ENCODE measurements around the gene FAU.
"Not testable (repeated sequence)": the region's sequence is repeated elsewhere in the genome, so short reads cannot be mapped to it uniquely, and the experiment has no call there.

Gene FAU

GRCh38 chr11:65126624-65127274 lies 4.8 kb upstream of the FAU start:
- Histone ChIP-seq H3K4me3 (no peak overlapping the region), H3K27ac (no peak overlapping the region)
- no peak for DNase-seq (ENCODE audit: low spot score)
- TF ChIP-seq CTCF (IDR thresholded peaks at IDR 0.05) = no peak

- H3K4me3 ChIP-seq = no peak overlapping the region
- no peak for TF ChIP-seq CTCF (IDR thresholded peaks at IDR 0.05)
- no peak overlapping the region for H3K27ac ChIP-seq
- DNase-seq (ENCODE audit: low spot score) = peak; percentile 58
These were observed 3.5 kb upstream of the FAU start for GRCh38 chr11:65125197-65126056.

GRCh38 chr11:65124480-65125196 lies 2.7 kb upstream of the FAU start:
- peak; percentile 56 for DNase-seq (ENCODE audit: low spot score)
- no peak overlapping the region for H3K27ac ChIP-seq
- no peak for TF ChIP-seq CTCF (IDR thresholded peaks at IDR 0.05)
- no peak overlapping the region for H3K4me3 ChIP-seq

- H3K27ac ChIP-seq = peak overlapping the region; percentile 92 to 97
- TF ChIP-seq CTCF (IDR thresholded peaks at IDR 0.05) = no peak
- peak overlapping the region; percentile 77 for H3K4me3 ChIP-seq
- DNase-seq (ENCODE audit: low spot score) = no peak
These were observed 478 bp downstream of the FAU start for GRCh38 chr11:65121447-65121864.

GRCh38 chr11:65120831-65121230 lies 1.1 kb downstream of the FAU start:
- no peak for TF ChIP-seq CTCF (IDR thresholded peaks at IDR 0.05)
- Histone ChIP-seq H3K4me3 (peak overlapping the region; percentile 77), H3K27ac (no peak overlapping the region)
- no peak for DNase-seq (ENCODE audit: low spot score)

- DNase-seq (ENCODE audit: low spot score) = no peak
- TF ChIP-seq CTCF (IDR thresholded peaks at IDR 0.05) = no peak
- Histone ChIP-seq H3K27ac (no peak overlapping the region), H3K4me3 (no peak overlapping the region)
These were observed 2.3 kb downstream of the FAU start for GRCh38 chr11:65119670-65119995.

GRCh38 chr11:65118891-65119669 lies 2.9 kb downstream of the FAU start:
- H3K4me3 ChIP-seq; DNase-seq (ENCODE audit: low spot score); H3K27ac ChIP-seq: not testable (repeated sequence)
